GDM1 (cell line): ENCODE results near the gene PCDHB7.
"Not testable (repeated sequence)": the region's sequence is repeated elsewhere in the genome, so short reads cannot be mapped to it uniquely, and the experiment has no call there.

Experiments
- DNase-seq: peaks from one replicate; lab custom pipeline; 2025; lab: John Stamatoyannopoulos, UW

The PCDHB7 gene

DNA sequence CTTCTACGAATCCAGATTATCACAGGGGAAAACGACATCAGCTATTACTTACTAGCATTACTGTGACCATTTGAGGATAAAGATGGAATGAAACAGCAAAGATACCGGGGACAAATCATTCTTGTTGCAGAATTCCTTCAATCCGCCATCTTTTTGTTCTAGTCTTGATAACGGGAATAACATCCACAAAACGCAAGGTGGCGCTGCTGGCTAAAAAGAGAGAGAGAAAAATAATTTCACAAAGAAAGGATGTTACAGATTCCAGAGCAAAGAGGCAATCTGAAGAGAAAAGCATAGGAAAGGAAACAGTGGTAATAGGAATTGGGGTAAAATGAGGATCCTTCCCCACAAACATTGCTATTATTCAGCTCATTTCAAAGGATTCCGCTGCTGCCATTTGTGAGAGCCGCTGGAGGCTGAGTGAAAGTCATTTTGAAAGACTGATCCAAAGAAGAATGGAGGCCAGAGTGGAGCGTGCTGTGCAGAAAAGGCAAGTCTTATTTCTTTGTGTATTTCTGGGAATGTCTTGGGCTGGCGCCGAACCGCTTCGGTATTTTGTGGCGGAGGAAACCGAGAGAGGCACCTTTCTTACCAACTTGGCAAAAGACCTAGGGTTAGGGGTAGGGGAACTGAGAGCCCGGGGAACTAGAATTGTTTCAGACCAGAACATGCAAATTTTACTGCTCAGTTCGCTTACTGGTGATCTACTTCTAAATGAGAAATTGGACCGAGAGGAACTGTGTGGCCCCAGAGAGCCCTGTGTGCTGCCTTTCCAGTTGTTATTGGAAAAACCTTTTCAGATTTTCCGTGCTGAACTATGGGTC is at the start of gene PCDHB7:
TSS of gene PCDHB7 (plus strand) at position 264 of the 824 bp plus-strand sequence. CDS start at position 456, 192 bp downstream.
- DNase-seq: no peak

DNA sequence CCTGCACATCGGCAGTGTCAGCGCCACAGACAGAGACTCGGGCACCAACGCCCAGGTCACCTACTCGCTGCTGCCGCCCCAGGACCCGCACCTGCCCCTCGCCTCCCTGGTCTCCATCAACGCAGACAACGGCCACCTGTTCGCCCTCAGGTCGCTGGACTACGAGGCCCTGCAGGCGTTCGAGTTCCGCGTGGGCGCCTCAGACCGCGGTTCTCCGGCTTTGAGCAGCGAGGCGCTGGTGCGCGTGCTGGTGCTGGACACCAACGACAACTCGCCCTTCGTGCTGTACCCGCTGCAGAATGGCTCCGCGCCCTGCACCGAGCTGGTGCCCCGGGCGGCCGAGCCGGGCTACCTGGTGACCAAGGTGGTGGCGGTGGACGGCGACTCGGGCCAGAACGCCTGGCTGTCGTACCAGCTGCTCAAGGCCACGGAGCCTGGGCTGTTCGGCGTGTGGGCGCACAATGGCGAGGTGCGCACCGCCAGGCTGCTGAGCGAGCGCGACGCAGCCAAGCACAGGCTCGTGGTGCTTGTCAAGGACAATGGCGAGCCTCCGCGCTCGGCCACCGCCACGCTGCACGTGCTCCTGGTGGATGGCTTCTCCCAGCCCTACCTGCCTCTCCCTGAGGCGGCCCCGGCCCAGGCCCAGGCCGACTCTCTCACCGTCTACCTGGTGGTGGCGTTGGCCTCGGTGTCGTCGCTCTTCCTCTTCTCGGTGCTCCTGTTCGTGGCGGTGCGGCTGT is 48.9 kb upstream of the PCDHB7 start:
- DNase-seq: not testable (repeated sequence)

DNA sequence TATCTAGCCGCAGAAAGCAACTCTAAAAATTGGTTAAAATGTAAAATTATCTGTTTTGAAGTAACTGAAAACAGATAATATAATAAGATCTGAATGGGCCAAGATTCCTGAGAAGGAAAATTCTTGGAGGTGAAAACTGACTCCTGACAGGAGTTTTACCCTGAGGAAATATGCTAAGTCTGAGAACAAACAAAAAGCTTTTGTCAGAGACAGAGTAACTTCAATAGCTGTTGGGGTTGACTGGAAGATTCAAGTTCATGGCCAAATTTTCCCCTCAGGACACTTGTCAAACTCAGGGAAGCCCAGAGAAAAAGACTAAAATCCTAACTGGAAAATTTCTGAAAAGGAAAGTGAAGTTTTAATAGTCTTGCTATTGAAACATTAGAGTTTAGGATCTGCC is 45.1 kb upstream of the PCDHB7 start:
- no peak for DNase-seq

DNA sequence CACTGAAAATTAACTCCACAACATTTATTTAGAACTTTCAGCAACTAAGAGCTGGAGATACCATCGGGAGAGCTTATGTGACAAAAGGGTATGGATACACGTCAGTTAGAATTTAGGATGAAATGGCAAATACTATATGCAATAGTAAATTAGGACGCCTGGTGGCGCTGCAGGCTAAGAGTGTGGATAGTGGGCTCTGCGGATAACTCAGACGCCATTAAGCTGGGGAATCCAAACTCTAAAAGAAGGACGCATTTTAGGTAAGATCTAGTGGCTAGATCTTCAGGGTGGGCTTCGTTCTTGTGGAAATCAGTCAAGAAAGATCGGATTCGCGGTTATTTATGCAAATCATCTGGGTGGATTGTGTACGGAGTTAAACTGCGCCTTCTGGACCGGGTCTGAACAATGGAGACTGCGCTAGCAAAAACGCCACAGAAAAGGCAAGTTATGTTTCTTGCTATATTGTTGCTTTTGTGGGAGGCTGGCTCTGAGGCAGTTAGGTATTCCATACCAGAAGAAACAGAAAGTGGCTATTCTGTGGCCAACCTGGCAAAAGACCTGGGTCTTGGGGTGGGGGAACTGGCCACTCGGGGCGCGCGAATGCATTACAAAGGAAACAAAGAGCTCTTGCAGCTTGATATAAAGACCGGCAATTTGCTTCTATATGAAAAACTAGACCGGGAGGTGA is 37.3 kb upstream of the PCDHB7 start, which contains the start of gene PCDHB5:
TSS of gene PCDHB5 (plus strand) at position 177 of the 688 bp plus-strand sequence. CDS start at position 406, 229 bp downstream.
- no peak for DNase-seq

GRCh38 chr5:141135718-141136266 is 36.7 kb upstream of the PCDHB7 start:
- no peak for DNase-seq

DNA sequence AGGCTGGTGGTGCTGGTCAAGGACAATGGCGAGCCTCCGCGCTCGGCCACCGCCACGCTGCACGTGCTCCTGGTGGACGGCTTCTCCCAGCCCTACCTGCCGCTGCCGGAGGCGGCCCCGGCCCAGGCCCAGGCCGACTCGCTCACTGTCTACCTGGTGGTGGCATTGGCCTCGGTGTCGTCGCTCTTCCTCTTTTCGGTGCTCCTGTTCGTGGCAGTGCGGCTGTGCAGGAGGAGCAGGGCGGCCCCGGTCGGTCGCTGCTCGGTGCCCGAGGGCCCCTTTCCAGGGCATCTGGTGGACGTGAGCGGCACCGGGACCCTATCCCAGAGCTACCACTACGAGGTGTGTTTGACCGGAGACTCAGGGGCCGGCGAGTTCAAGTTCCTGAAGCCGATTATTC is 35.1 kb upstream of the PCDHB7 start:
- not testable (repeated sequence) for DNase-seq

DNA sequence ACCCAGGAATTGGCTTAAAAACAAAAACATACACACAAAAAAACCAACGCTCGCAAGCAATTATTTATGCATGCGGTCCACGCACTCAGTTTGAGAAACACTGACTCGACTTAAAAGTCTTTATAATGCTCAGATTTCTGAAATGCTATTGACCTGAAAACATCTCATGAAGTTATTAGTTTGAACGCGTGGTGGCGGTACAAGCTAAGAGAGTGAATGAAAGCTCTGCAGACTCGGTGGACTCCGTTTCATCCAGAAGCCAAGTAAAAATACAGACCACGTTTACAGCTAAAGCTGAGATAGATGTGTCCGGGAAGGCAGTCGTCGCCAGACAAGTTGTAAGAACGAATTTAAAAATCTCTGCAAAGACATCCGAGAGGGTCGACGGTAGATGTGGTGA is 22.6 kb upstream of the PCDHB7 start, which contains the start of gene PCDHB6:
TSS of gene PCDHB6 (plus strand) at position 246 of the 400 bp plus-strand sequence. CDS start 201 bp downstream, outside the sequence.
- DNase-seq: no peak

- DNase-seq: no peak
Measured at GRCh38 chr5:141150224-141150992, 22.0 kb upstream of the PCDHB7 start.

DNA sequence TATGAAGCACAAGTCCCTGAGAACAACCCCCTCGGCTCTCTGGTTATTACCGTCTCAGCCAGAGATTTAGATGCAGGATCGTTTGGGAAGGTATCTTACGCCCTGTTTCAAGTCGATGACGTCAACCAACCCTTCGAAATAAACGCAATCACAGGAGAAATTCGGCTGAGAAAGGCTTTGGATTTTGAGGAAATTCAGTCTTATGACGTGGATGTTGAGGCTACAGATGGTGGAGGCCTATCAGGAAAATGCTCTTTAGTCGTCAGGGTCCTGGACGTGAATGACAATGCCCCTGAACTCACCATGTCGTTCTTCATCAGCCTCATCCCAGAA is 21.5 kb upstream of the PCDHB7 start:
- no peak for DNase-seq

GRCh38 chr5:141151632-141152031 is 20.8 kb upstream of the PCDHB7 start:
- DNase-seq: not testable (repeated sequence)

DNA sequence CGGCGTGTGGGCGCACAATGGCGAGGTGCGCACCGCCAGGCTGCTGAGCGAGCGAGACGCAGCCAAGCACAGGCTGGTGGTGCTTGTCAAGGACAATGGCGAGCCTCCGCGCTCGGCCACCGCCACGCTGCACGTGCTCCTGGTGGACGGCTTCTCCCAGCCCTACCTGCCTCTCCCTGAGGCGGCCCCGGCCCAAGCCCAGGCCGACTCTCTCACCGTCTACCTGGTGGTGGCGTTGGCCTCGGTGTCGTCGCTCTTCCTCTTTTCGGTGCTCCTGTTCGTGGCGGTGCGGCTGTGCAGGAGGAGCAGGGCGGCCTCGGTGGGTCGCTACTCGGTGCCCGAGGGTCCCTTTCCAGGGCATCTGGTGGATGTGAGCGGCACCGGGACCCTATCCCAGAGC is 20.3 kb upstream of the PCDHB7 start:
- DNase-seq: not testable (repeated sequence)

DNA sequence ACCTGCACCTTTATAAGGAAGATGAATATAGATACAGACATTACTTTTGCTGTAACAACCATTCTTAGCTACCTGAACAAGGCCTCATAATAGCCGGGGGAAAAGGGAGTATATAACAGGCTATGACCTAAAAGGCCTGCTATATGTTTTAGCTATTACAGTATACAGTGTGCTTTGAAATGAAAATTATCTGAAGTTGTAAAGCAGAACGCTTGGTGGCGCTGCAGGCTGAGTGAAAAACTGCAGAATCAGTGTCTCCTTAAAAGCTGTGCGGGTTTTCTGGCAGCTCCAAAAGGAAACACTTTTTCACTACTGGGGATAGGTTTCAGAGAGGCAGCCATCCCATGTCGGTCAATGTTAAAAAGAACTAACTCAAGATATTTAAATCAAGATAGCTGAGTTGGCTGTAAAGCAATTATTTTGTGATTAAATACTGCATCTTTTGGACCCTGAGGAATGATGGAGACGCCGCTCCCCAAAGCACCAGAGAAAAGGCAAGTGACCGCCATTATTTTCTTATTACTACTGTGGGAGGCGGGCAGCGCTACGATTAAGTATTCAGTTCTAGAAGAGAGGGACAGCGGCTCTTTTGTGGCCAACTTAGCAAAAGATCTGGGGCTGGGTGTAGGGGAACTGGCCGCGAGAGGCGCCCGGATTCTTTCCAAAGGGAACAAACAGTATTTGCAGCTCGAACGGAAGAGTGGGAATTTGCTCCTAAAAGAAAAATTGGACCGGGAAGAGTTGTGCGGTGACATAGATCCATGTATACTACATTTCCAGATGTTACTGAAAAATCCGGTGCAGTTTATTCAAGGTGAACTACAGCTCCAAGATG is 16.7 kb upstream of the PCDHB7 start:
- no peak for DNase-seq

GRCh38 chr5:141157356-141157755 is 15.1 kb upstream of the PCDHB7 start:
- DNase-seq: not testable (repeated sequence)

- DNase-seq: not testable (repeated sequence)
Measured at GRCh38 chr5:141157901-141158300, 14.5 kb upstream of the PCDHB7 start.

- DNase-seq: not testable (repeated sequence)
Measured at GRCh38 chr5:141174291-141175104, 2.1 kb downstream of the PCDHB7 start.

DNA sequence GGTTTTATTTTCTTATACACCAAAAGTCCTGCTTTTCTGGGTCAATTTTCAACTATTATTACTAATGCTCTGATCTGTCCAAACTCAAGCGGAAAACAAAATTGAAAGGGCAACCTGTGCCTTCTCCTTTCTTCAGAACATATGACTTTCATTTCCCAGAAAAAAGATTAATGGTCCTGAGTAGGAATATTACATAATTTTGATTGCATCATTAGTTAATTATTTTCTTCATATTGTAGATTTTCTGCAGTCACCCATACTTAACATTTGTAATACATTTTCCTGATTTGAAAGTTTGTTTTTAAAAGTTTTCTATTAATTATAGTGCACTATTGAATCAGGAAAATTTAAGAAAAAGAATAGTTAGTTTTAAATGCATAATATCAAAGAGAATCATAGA is 3.5 kb downstream of the PCDHB7 start:
- no peak for DNase-seq

GRCh38 chr5:141177577-141178191 is 5.2 kb downstream of the PCDHB7 start, which contains the start of gene PCDHB8:
Gene PCDHB8, plus strand, starts transcription at chr5:141177790. Its CDS starts 245 bp downstream, at chr5:141178035.
- DNase-seq: not testable (repeated sequence)

GRCh38 chr5:141179371-141179770 is 6.9 kb downstream of the PCDHB7 start:
- not testable (repeated sequence) for DNase-seq

DNA sequence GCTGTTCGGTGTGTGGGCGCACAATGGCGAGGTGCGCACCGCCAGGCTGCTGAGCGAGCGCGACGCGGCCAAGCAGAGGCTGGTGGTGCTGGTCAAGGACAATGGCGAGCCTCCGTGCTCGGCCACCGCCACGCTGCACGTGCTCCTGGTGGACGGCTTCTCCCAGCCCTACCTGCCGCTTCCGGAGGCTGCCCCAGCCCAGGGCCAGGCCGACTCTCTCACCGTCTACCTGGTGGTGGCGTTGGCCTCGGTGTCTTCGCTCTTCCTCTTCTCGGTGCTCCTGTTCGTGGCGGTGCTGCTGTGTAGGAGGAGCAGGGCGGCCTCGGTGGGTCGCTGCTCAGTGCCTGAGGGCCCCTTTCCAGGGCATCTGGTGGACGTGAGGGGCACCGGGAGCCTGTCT is 7.4 kb downstream of the PCDHB7 start:
- not testable (repeated sequence) for DNase-seq
